Measurements from ENCODE around the gene PRDM12. TPM values are rescaled to one million over a fixed set of nuclear protein-coding genes. Genes with fewer than 3 reads are reported as not detected.
A peak's percentile ranks its signal among the peaks of the same experiment; 100 is the strongest.

PRDM12 gene
- total and polyA plus RNA-seq, 2 donors (not counting 1 experiment from before 2014, with no cell fraction given) = not detected

DNA sequence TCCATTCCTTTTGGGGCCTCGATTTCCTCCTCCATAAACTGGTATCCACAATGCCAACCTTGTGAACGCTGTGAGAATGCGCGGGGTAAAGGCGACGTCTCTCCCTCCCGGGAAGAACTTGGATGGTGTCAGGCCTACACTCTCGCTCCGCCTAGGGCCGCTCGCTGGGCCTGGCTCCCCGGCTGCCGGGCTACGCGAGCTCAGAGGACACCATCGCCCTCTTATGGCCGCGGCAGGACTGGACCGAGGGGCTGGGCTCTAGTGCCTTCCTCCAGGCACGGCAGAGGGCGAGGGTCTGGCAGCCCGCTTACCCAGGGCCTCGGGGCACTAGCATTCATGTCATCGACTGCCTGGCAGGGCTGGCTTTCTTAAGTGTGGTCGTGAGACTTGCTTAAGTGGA is 27.9 kb downstream of the PRDM12 start:
- no peak for TF ChIP-seq EZH2 (IDR thresholded peaks at IDR 0.05; ENCODE audit: low read length, missing control alignments)
- TF ChIP-seq, protein P1, sequence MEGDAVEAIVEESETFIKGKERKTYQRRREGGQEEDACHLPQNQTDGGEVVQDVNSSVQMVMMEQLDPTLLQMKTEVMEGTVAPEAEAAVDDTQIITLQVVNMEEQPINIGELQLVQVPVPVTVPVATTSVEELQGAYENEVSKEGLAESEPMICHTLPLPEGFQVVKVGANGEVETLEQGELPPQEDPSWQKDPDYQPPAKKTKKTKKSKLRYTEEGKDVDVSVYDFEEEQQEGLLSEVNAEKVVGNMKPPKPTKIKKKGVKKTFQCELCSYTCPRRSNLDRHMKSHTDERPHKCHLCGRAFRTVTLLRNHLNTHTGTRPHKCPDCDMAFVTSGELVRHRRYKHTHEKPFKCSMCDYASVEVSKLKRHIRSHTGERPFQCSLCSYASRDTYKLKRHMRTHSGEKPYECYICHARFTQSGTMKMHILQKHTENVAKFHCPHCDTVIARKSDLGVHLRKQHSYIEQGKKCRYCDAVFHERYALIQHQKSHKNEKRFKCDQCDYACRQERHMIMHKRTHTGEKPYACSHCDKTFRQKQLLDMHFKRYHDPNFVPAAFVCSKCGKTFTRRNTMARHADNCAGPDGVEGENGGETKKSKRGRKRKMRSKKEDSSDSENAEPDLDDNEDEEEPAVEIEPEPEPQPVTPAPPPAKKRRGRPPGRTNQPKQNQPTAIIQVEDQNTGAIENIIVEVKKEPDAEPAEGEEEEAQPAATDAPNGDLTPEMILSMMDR (conservative IDR thresholded peaks at IDR 0.05 in 1 of 2, IDR thresholded peaks at IDR 0.05 in 1 of 2; ENCODE audit: low read depth in 1 of 2, low read length in 2 of 2) = no peak
- DNase-seq (ENCODE audit: low read depth in 2 of 2) = peak in 1 of 2 donors; percentile 53
- Histone ChIP-seq H3K27ac (ENCODE audit: insufficient read depth, low read length) (no peak overlapping the region), H3K27me3 (ENCODE audit: control insufficient read depth, insufficient read depth, low read length) (no peaks in the 10 kb centered on the region), H3K36me3 (ENCODE audit: control insufficient read depth, insufficient read depth, low read length) (peaks cover 6% of the 10 kb centered on the region), H2AFZ (ENCODE audit: low read length) (peak overlapping the region; percentile 26), H3K9me3 (ENCODE audit: control insufficient read depth, insufficient read depth, low read depth, low read length) (no peaks in the 10 kb centered on the region), H3K4me3 (replicated peaks in 1 of 4; ENCODE audit: control extremely low read depth in 1 of 4, insufficient read depth in 1 of 4, low read depth in 3 of 4, low read length in 4 of 4) (no peak overlapping the region), H3K4me2 (ENCODE audit: extremely low read depth, insufficient read depth, low read length) (no peak overlapping the region), H3K4me1 (ENCODE audit: control insufficient read depth, extremely low read depth, insufficient read depth, low read length) (peaks cover 3% of the 10 kb centered on the region), H3K79me2 (ENCODE audit: control insufficient read depth, insufficient read depth, low read length) (peaks cover 31% of the 10 kb centered on the region), H4K20me1 (ENCODE audit: control insufficient read depth, extremely low read depth, insufficient read depth, low read length) (no peaks in the 10 kb centered on the region), H3K9ac (ENCODE audit: insufficient read depth, low read length) (no peak overlapping the region)

DNA sequence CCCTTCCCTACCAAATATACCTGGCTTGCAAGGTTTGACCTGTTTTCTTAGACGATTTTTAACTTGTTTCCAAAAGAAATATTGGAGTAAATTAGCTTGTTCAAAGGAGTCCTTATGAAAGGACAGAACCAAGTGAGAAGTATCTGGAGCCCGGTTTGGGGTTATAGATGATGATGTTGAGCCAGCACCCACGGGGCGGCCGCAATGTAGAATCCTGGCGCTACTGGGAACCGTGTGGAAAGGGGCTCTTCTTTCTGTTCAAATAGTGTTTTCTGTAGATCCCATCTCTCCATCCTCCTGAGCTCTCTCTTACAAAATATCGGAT is 28.7 kb downstream of the PRDM12 start:
- Histone ChIP-seq H3K27me3 (ENCODE audit: control insufficient read depth, insufficient read depth, low read length) (no peaks in the 10 kb centered on the region), H2AFZ (ENCODE audit: low read length) (peak overlapping the region; percentile 91), H3K9ac (ENCODE audit: insufficient read depth, low read length) (no peak overlapping the region), H3K27ac (ENCODE audit: insufficient read depth, low read length) (peak overlapping the region; percentile 54), H3K4me1 (ENCODE audit: control insufficient read depth, extremely low read depth, insufficient read depth, low read length) (peaks cover 3% of the 10 kb centered on the region), H4K20me1 (ENCODE audit: control insufficient read depth, extremely low read depth, insufficient read depth, low read length) (no peaks in the 10 kb centered on the region), H3K9me3 (ENCODE audit: control insufficient read depth, insufficient read depth, low read depth, low read length) (no peaks in the 10 kb centered on the region), H3K4me3 (replicated peaks in 1 of 4; ENCODE audit: control extremely low read depth in 1 of 4, insufficient read depth in 1 of 4, low read depth in 3 of 4, low read length in 4 of 4) (peak overlapping the region; percentile 46 to 73 (median 66)), H3K79me2 (ENCODE audit: control insufficient read depth, insufficient read depth, low read length) (peaks cover 33% of the 10 kb centered on the region), H3K36me3 (ENCODE audit: control insufficient read depth, insufficient read depth, low read length) (peaks cover 8% of the 10 kb centered on the region), H3K4me2 (ENCODE audit: extremely low read depth, insufficient read depth, low read length) (peak overlapping the region; percentile 91)
- TF ChIP-seq, protein P1 (conservative IDR thresholded peaks at IDR 0.05 in 1 of 2, IDR thresholded peaks at IDR 0.05 in 1 of 2; ENCODE audit: low read depth in 1 of 2, low read length in 2 of 2) = no peak
- no peak for TF ChIP-seq EZH2 (IDR thresholded peaks at IDR 0.05; ENCODE audit: low read length, missing control alignments)
- no peak for DNase-seq (ENCODE audit: low read depth in 2 of 2)

DNA sequence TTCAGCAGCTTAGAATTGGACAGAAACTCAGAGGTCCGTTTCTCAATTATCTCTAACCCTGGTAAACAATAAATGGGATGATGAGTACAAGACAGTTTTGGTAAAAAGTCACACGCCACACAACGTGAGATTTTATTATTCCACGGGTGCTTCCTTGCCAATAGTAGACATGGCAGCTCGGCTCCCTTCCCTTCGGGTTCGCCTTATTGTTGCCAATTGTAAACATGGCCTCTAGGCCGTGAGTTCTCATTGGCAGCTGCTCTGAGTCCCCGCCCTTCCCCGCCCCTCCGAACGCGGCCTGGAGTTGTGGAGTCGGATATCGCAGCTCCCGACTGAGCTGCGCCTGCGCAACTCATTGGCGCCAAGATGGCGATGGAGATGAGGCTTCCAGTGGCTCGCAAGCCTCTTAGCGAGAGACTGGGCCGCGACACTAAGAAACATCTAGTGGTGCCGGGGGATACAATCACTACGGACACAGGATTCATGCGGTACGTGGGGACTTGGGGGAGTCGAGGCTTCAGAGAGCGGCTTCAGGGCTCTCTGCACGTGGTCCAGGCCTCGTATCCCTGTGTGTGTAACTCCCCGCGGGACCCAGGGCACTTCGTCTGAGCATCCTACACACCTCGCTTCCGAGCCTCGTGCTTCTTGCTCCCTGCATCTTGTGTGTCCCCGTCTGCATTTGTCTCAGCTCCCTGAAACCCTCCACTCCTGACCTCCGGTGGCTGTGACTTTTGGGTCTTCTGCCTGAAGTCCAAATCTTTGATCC is 29.2 kb downstream of the PRDM12 start, which contains the start of gene EXOSC2:
EXOSC2 (plus strand) TSS at position 355 of the 766 bp plus-strand sequence; CDS start at position 367, 12 bp downstream.
- no peak for TF ChIP-seq EZH2 (IDR thresholded peaks at IDR 0.05; ENCODE audit: low read length, missing control alignments)
- TF ChIP-seq, protein P1 (conservative IDR thresholded peaks at IDR 0.05 in 1 of 2, IDR thresholded peaks at IDR 0.05 in 1 of 2; ENCODE audit: low read depth in 1 of 2, low read length in 2 of 2) = no peak
- Histone ChIP-seq H3K79me2 (ENCODE audit: control insufficient read depth, insufficient read depth, low read length) (peaks cover 33% of the 10 kb centered on the region), H3K36me3 (ENCODE audit: control insufficient read depth, insufficient read depth, low read length) (peaks cover 8% of the 10 kb centered on the region), H3K4me1 (ENCODE audit: control insufficient read depth, extremely low read depth, insufficient read depth, low read length) (peaks cover 3% of the 10 kb centered on the region), H3K4me2 (ENCODE audit: extremely low read depth, insufficient read depth, low read length) (peak within 1 kb of the TSS; percentile 91), H3K27me3 (ENCODE audit: control insufficient read depth, insufficient read depth, low read length) (no peaks in the 10 kb centered on the region), H3K4me3 (replicated peaks in 1 of 4; ENCODE audit: control extremely low read depth in 1 of 4, insufficient read depth in 1 of 4, low read depth in 3 of 4, low read length in 4 of 4) (peak within 1 kb of the TSS; percentile 60 to 85 (median 76)), H3K9ac (ENCODE audit: insufficient read depth, low read length) (peak within 1 kb of the TSS; percentile 83), H4K20me1 (ENCODE audit: control insufficient read depth, extremely low read depth, insufficient read depth, low read length) (no peaks in the 10 kb centered on the region), H3K9me3 (ENCODE audit: control insufficient read depth, insufficient read depth, low read depth, low read length) (no peaks in the 10 kb centered on the region), H2AFZ (ENCODE audit: low read length) (peak within 1 kb of the TSS; percentile 93), H3K27ac (ENCODE audit: insufficient read depth, low read length) (peak within 1 kb of the TSS; percentile 86)
- peak; percentile 98 to 99 for DNase-seq (ENCODE audit: low read depth in 2 of 2)
